Myocyte (in vitro differentiated cells): Measurements from ENCODE around the gene CEP41. TPM values are rescaled to one million over a fixed set of nuclear protein-coding genes. Genes with fewer than 3 reads are reported as not detected.
"Not testable (repeated sequence)": the region's sequence is repeated elsewhere in the genome, so short reads cannot be mapped to it uniquely, and the experiment has no call there.

ENCODE experiments used
- DNase-seq: peaks from one replicate; pipeline ENCODE4 v3.0.0-alpha.2; 2012; ENCODE audit warnings: low read depth
- total RNA-seq: library from RNA; depleted of rRNA; stranded (reverse); fragments of >200 nt; gene quantifications from 2 replicates; pipeline ENCODE4 v1.2.3, GENCODE V29; 2014

The CEP41 gene
- total RNA-seq, 1 donor from 2014 or later, result 10.6 TPM

- DNase-seq, result no peak
Observed at GRCh38 chr7:130390486-130390885, 50.3 kb downstream of the CEP41 start.

GRCh38 chr7:130388671-130389070 is 52.1 kb downstream of the CEP41 start:
- no peak for DNase-seq

- peak; percentile 78 for DNase-seq
Observed at GRCh38 chr7:130387628-130388403, 53.0 kb downstream of the CEP41 start.

GRCh38 chr7:130387306-130387627 is 53.5 kb downstream of the CEP41 start:
- DNase-seq, result no peak

GRCh38 chr7:130386876-130387275 is 53.9 kb downstream of the CEP41 start:
- no peak for DNase-seq

- peak; percentile 19 for DNase-seq
Observed at GRCh38 chr7:130385600-130386066, 55.2 kb downstream of the CEP41 start.

- DNase-seq, result no peak
Observed at GRCh38 chr7:130384841-130385599, 55.8 kb downstream of the CEP41 start.

GRCh38 chr7:130384371-130384801 is 56.4 kb downstream of the CEP41 start:
- DNase-seq, result no peak

- no peak for DNase-seq
Observed at GRCh38 chr7:130383187-130383980, 57.4 kb downstream of the CEP41 start.

- DNase-seq, result no peak
Observed at GRCh38 chr7:130381468-130382312, 59.1 kb downstream of the CEP41 start.

GRCh38 chr7:130380861-130381455 is 59.9 kb downstream of the CEP41 start:
- no peak for DNase-seq

GRCh38 chr7:130379921-130380860 is 60.6 kb downstream of the CEP41 start, which contains the start of gene CPA1:
CPA1 (plus strand) TSS chr7:130380494; CDS start chr7:130380521, 27 bp downstream.
- DNase-seq, result peak; percentile 83

GRCh38 chr7:130379532-130379920 is 61.3 kb downstream of the CEP41 start:
- peak; percentile 31 for DNase-seq

- DNase-seq, result no peak
Observed at GRCh38 chr7:130379019-130379418, 61.8 kb downstream of the CEP41 start.

GRCh38 chr7:130377178-130377577 is 63.6 kb downstream of the CEP41 start:
- DNase-seq, result no peak

- DNase-seq, result not testable (repeated sequence)
Observed at GRCh38 chr7:130376461-130376860, 64.4 kb downstream of the CEP41 start.

GRCh38 chr7:130374507-130374906 is 66.3 kb downstream of the CEP41 start:
- DNase-seq, result no peak

- DNase-seq, result peak; percentile 26
Observed at GRCh38 chr7:130372402-130373165, 68.2 kb downstream of the CEP41 start.
